Thymus (tissue), 14 donors: ENCODE data around the gene CXCL12. TPM values are rescaled to one million over a fixed set of nuclear protein-coding genes. Genes with fewer than 3 reads are reported as not detected.

Experiments used
- DNase-seq, 9 donors: peaks; one replicate each; pipeline ENCODE4 v3.0.0-alpha.2; 2013; ENCODE audit warnings: low spot score in 9 of 9, low read depth in 6 of 9, missing footprints in 1 of 9
- H3K27ac ChIP-seq, 2 donors: one replicate each; pipeline ENCODE4 v1.5.1; 2013; ENCODE audit warnings: control low read depth in 1 of 2, low read depth in 1 of 2, low read length in 1 of 2, mild to moderate bottlenecking in 1 of 2, moderate library complexity in 1 of 2
- H3K27me3 ChIP-seq, 2 donors: one replicate each; pipeline ENCODE4 v1.5.1; 2013; ENCODE audit warnings: low read length in 1 of 2; ENCODE audit not compliant: control insufficient read depth in 2 of 2, insufficient read depth in 1 of 2
- H3K36me3 ChIP-seq, 2 donors: one replicate each; pipeline ENCODE4 v1.5.1; 2013; ENCODE audit warnings: low read length in 1 of 2, mild to moderate bottlenecking in 1 of 2, moderate library complexity in 1 of 2; ENCODE audit not compliant: control insufficient read depth in 2 of 2, insufficient read depth in 2 of 2
- H3K4me1 ChIP-seq, 2 donors: one replicate each; pipeline ENCODE4 v1.5.1; 2013; ENCODE audit warnings: low read length in 2 of 2; ENCODE audit not compliant: control insufficient read depth in 2 of 2, insufficient read depth in 2 of 2
- H3K4me3 ChIP-seq, 2 donors: one replicate each; pipeline ENCODE4 v1.5.1; 2013; ENCODE audit warnings: low read length in 2 of 2, control low read depth in 1 of 2, mild to moderate bottlenecking in 1 of 2
- H3K9me3 ChIP-seq, 2 donors: one replicate each; pipeline ENCODE4 v1.5.1; 2013; ENCODE audit warnings: low read length in 1 of 2, mild to moderate bottlenecking in 1 of 2; ENCODE audit not compliant: control insufficient read depth in 2 of 2, insufficient read depth in 1 of 2
- WGBS: extraction: QIAGEN DNeasy Blood & Tissue Kit; methylation state at CpG from one replicate; pipeline ENCODE4 v1.1.7; 2013; 5-methylcytosine and 5-hydroxymethylcytosine counted together
- long read RNA-seq, 10 donors: transcript quantifications; one replicate each; lab custom pipeline, GENCODE V29; 2026
- polyA plus RNA-seq: library from polyadenylated mRNA; stranded (reverse); fragments of 200-250 nt; gene quantifications from one replicate; pipeline ENCODE4 v1.2.3, GENCODE V29; 2013
- total RNA-seq: library from RNA; stranded (reverse); fragments of 120-200 nt; gene quantifications from one replicate; pipeline ENCODE4 v1.2.4, GENCODE V29; 2013
- donor health status: healthy.

CXCL12 gene
- total RNA-seq (56.5 TPM), polyA plus RNA-seq (82.1 TPM)
- long read RNA-seq, donor 1, transcript CXCL12-201 (3 exons, 1,857 nt): major isoform, 20 of 21 reads
- long read RNA-seq, donor 1, partial matches to known transcripts: 0 of 21 reads
- long read RNA-seq, donor 1, other reads (novel, unspliced or antisense): 0 of 21 reads
- long read RNA-seq, donor 2: 0 reads
- long read RNA-seq, donor 3, transcript CXCL12-201 (3 exons, 1,857 nt): major isoform, 158 of 180 reads
- long read RNA-seq, donor 3, transcript CXCL12-207 (2 exons, 596 nt): minor isoform, 8 of 180 reads
- long read RNA-seq, donor 3, partial matches to known transcripts: 9 of 180 reads
- long read RNA-seq, donor 3, other reads (novel, unspliced or antisense): 0 of 180 reads
- long read RNA-seq, donor 4, transcript CXCL12-201 (3 exons, 1,857 nt): major isoform, 71 of 78 reads
- long read RNA-seq, donor 4, partial matches to known transcripts: 0 of 78 reads
- long read RNA-seq, donor 4, other reads (novel, unspliced or antisense): 0 of 78 reads
- long read RNA-seq, donor 5, transcript CXCL12-203 (4 exons, 3,532 nt): minor isoform, 20 of 148 reads
- long read RNA-seq, donor 5, transcript CXCL12-201 (3 exons, 1,857 nt): major isoform, 115 of 148 reads
- long read RNA-seq, donor 5, transcript CXCL12-207 (2 exons, 596 nt): minor isoform, 8 of 148 reads
- long read RNA-seq, donor 5, partial matches to known transcripts: 5 of 148 reads
- long read RNA-seq, donor 5, other reads (novel, unspliced or antisense): 0 of 148 reads
- long read RNA-seq, donor 6, transcript CXCL12-201 (3 exons, 1,857 nt): major isoform, 104 of 111 reads
- long read RNA-seq, donor 6, partial matches to known transcripts: 0 of 111 reads
- long read RNA-seq, donor 6, other reads (novel, unspliced or antisense): 0 of 111 reads
- long read RNA-seq, donor 7, transcript CXCL12-201 (3 exons, 1,857 nt): major isoform, 89 of 94 reads
- long read RNA-seq, donor 7, partial matches to known transcripts: 0 of 94 reads
- long read RNA-seq, donor 7, other reads (novel, unspliced or antisense): 0 of 94 reads
- long read RNA-seq, donor 8, transcript CXCL12-201 (3 exons, 1,857 nt): major isoform, 55 of 67 reads
- long read RNA-seq, donor 8, transcript CXCL12-203 (4 exons, 3,532 nt): minor isoform, 8 of 67 reads
- long read RNA-seq, donor 8, partial matches to known transcripts: 0 of 67 reads
- long read RNA-seq, donor 8, other reads (novel, unspliced or antisense): 0 of 67 reads
- long read RNA-seq, donor 9, transcript CXCL12-201 (3 exons, 1,857 nt): major isoform, 49 of 57 reads
- long read RNA-seq, donor 9, partial matches to known transcripts: 0 of 57 reads
- long read RNA-seq, donor 9, other reads (novel, unspliced or antisense): 0 of 57 reads
- long read RNA-seq, donor 10, transcript CXCL12-201 (3 exons, 1,857 nt): major isoform, 101 of 118 reads
- long read RNA-seq, donor 10, partial matches to known transcripts: 8 of 118 reads
- long read RNA-seq, donor 10, other reads (novel, unspliced or antisense): 0 of 118 reads

- peaks cover 53 to 72% of the 10 kb centered on the region in 2 donors for H3K27me3 ChIP-seq
- 2% methylated on average over 75 of the region's 75 CpGs for WGBS
- no peak for DNase-seq
These were observed at the start of gene CXCL12 for GRCh38 chr10:44385026-44385695. CXCL12 (minus strand) TSS chr10:44385097; CDS start chr10:44385005, 92 bp downstream.

GRCh38 chr10:44427479-44427878 is 42.6 kb upstream of the CXCL12 start:
- WGBS: 97% methylated on average over 2 of the region's 2 CpGs
- Histone ChIP-seq H3K4me3 (no peak overlapping the region), H3K9me3 (no peaks in the 10 kb centered on the region)

More at GRCh38 chr10:44385026-44385695, at the start of gene CXCL12:
- peak within 1 kb of the TSS in 1 of 2 donors; percentile 25 for H3K27ac ChIP-seq
- no peaks in the 10 kb centered on the region for H3K9me3 ChIP-seq
- no peaks in the 10 kb centered on the region for H3K4me1 ChIP-seq
- peak within 1 kb of the TSS; percentile 39 for H3K4me3 ChIP-seq
- H3K36me3 ChIP-seq: no peaks in the 10 kb centered on the region

GRCh38 chr10:44427037-44427436 is 42.1 kb upstream of the CXCL12 start:
- Histone ChIP-seq H3K4me3 (no peak overlapping the region), H3K4me1 (no peaks in the 10 kb centered on the region), H3K27me3 (no peaks in the 10 kb centered on the region), H3K9me3 (no peaks in the 10 kb centered on the region), H3K36me3 (no peaks in the 10 kb centered on the region), H3K27ac (no peak overlapping the region)
- 90% methylated on average over 5 of the region's 5 CpGs for WGBS
- DNase-seq: no peak

More at GRCh38 chr10:44427479-44427878, 42.6 kb upstream of the CXCL12 start:
- no peak overlapping the region for H3K27ac ChIP-seq
- no peaks in the 10 kb centered on the region for H3K4me1 ChIP-seq
- H3K27me3 ChIP-seq: no peaks in the 10 kb centered on the region
- DNase-seq: no peak
- no peaks in the 10 kb centered on the region for H3K36me3 ChIP-seq

GRCh38 chr10:44426247-44427034 is 41.5 kb upstream of the CXCL12 start:
- no peaks in the 10 kb centered on the region for H3K9me3 ChIP-seq
- no peak overlapping the region for H3K4me3 ChIP-seq
- no peaks in the 10 kb centered on the region for H3K27me3 ChIP-seq
- no peak for DNase-seq
- no peaks in the 10 kb centered on the region for H3K4me1 ChIP-seq
- H3K27ac ChIP-seq: no peak overlapping the region
- no peaks in the 10 kb centered on the region for H3K36me3 ChIP-seq
- 91% methylated on average over 8 of the region's 8 CpGs for WGBS

DNA sequence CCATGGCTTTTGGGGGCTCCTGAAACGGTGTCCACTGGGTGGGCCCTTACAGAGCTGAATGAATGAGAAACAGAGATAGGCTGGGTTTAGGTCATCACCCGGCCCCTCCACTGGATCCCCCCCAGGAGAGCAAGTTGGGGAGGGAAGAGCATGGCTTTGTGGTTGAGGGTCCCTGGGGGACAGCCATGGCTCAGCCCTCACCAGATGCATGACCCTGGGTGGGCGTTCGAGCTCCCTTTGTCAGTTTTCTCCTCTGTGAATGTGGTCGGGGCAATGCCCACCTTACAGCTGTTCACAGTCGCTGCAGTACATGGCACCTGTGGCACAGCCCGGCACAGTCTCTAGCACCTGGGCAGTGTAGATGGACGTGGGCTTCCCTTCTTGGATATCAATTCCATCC is 40.6 kb upstream of the CXCL12 start:
- H3K4me1 ChIP-seq: no peaks in the 10 kb centered on the region
- WGBS: 93% methylated on average over 8 of the region's 8 CpGs

DNA sequence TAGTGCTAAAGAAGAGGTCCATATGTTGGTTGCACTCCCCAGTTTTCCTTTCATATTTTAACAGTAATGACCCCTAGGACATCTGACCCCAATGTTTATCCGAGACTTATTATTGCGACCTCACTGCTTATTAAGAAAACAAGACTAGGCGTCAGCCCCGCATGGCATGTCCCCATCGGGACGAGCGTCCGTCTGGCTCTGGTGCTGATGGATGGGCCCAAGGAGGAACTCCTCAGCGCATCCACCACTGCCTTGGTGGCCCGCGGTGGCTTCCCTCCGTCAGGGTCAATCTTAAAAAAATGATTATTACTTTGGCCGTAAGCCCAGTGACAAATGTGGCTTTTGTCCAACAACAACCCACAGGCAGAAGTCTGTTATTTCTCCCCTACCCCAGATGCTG is 40.1 kb upstream of the CXCL12 start:
- Histone ChIP-seq H3K4me1 (no peaks in the 10 kb centered on the region), H3K36me3 (no peaks in the 10 kb centered on the region), H3K27me3 (no peaks in the 10 kb centered on the region), H3K27ac (no peak overlapping the region), H3K9me3 (no peaks in the 10 kb centered on the region), H3K4me3 (no peak overlapping the region)
- no peak for DNase-seq
- 88% methylated on average over 13 of the region's 13 CpGs for WGBS

More for the DNA sequence above, 40.6 kb upstream of the CXCL12 start:
- H3K4me3 ChIP-seq: no peak overlapping the region
- H3K27me3 ChIP-seq: no peaks in the 10 kb centered on the region
- DNase-seq: no peak
- H3K27ac ChIP-seq: no peak overlapping the region
- no peaks in the 10 kb centered on the region for H3K9me3 ChIP-seq
- H3K36me3 ChIP-seq: no peaks in the 10 kb centered on the region

DNA sequence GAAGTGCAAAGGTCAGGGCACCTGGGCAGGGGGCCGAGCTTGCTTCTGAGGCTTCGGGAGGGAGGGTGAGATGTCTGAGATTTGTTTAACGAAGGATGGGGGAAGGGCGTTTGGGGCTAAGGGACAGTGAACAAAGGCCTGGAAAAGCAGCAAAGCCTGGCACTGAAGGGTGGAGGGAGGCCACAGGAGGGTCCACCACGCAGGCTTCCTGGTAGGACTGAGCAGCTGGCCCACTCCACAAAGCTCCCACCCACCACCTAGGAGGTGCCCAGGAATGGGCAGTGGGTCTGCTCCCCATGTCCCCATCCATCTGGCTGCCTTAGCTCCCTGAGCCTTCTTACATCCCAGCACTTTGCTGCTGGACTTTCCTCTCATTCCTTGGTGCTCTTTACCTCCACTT is 39.4 kb upstream of the CXCL12 start:
- Histone ChIP-seq H3K27ac (no peak overlapping the region), H3K4me1 (no peaks in the 10 kb centered on the region), H3K9me3 (no peaks in the 10 kb centered on the region), H3K36me3 (no peaks in the 10 kb centered on the region), H3K27me3 (no peaks in the 10 kb centered on the region), H3K4me3 (no peak overlapping the region)
- 92% methylated on average over 5 of the region's 5 CpGs for WGBS
- no peak for DNase-seq
